GM13977 (cell line): ENCODE results near the gene CLEC20A.

Experiments used
- DNase-seq: peaks from one replicate; pipeline ENCODE4 v3.0.0; 2012; ENCODE audit warnings: low spot score
- CTCF ChIP-seq: IDR thresholded peaks from 2 replicates; pipeline ENCODE4 v1.5.1; 2012; ENCODE audit warnings: mild to moderate bottlenecking, control low read depth; ENCODE audit not compliant: insufficient read depth; ENCODE audit errors: extremely low read depth, missing control alignments
- in situ Hi-C: fragments of 300-500 bp; cut with MboI; formaldehyde crosslinking; loops from one replicate; pipeline ENCODE4 v1.12.0; 2022; ENCODE audit warnings: low sequenced_read_pairs, low pct_unique_long_range_greater_than_20kb, mixed read lengths, inconsistent platforms; ENCODE audit not compliant: unreplicated experiment

The CLEC20A gene

GRCh38 chr1:178502856-178503255 lies 6.1 kb upstream of the CLEC20A start:
- no peak for DNase-seq
- in situ Hi-C loops = loop anchor here (25.0 kb wide), 1 partner anchor 166 kb away; no protein-coding TSS in a partner anchor
- no peak for TF ChIP-seq CTCF

- in situ Hi-C loops = loop anchor here (25.0 kb wide), 1 partner anchor 165 kb away; no protein-coding TSS in a partner anchor
Observed at GRCh38 chr1:178502330-178502714, 5.6 kb upstream of the CLEC20A start.

GRCh38 chr1:178501705-178502329 lies 5.1 kb upstream of the CLEC20A start:
- peak; percentile 92 for TF ChIP-seq CTCF
- in situ Hi-C loops = loop anchor here (25.0 kb wide), 1 partner anchor 165 kb away; no protein-coding TSS in a partner anchor
- DNase-seq = peak; percentile 87

More at GRCh38 chr1:178502330-178502714, 5.6 kb upstream of the CLEC20A start:
- no peak for DNase-seq
- peak; percentile 6 for TF ChIP-seq CTCF

- TF ChIP-seq CTCF = peak; percentile 7
- in situ Hi-C loops = loop anchor here (25.0 kb wide), 1 partner anchor 164 kb away; no protein-coding TSS in a partner anchor
- DNase-seq = no peak
Observed at GRCh38 chr1:178500936-178501554, 4.3 kb upstream of the CLEC20A start.

- no peak for TF ChIP-seq CTCF
- in situ Hi-C loops = loop anchor here (25.0 kb wide), 1 partner anchor 163 kb away; no protein-coding TSS in a partner anchor
- no peak for DNase-seq
Observed at GRCh38 chr1:178500091-178500770, 3.5 kb upstream of the CLEC20A start.

- in situ Hi-C loops = no loop called here
- no peak for DNase-seq
Observed at GRCh38 chr1:178498896-178499675, 2.3 kb upstream of the CLEC20A start.

More at GRCh38 chr1:178498896-178499675, 2.3 kb upstream of the CLEC20A start:
- TF ChIP-seq CTCF = no peak
